HG02763 (cell line): ENCODE data around the gene VPS26A.
"Not testable (repeated sequence)": the region's sequence is repeated elsewhere in the genome, so short reads cannot be mapped to it uniquely, and the experiment has no call there.

ENCODE experiments used
- ATAC-seq: cut with Tn5 transposase; IDR thresholded peaks from one replicate; pipeline ENCODE4 v1.9.1; 2021; ENCODE audit warnings: mild to moderate bottlenecking, moderate library complexity; ENCODE audit not compliant: unreplicated experiment

The VPS26A gene

DNA sequence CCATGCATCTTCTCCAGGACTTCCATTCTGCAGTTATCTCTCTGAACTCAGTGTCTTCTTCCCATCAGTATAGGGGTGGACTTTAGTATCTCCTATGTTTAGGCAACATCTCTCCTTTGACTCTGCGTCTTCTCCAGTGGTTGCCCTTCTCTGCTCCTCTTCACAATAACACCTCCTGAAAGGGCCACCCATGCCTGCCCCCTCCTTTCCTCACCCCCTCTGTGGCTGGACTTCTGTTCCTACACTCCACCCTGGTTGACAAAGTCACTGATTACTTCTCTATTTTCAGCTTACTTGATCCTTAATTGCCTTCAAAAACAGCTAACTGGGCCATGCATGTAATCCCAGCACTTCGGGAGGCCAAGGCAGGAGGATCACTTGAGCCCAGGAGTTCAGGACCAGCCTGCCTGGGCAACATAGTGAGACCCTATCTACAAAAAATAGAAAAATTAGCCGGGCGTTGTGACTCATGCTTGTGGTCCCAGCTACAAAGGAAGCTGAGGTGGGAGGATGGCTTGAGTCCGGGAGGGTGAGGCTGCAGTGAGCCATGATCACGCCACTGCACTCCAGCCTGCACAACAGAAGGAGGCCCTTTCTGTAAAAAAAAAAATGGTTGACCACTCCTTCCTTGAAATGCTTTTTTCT lies 22.4 kb upstream of the VPS26A start:
- ATAC-seq, result no peak

DNA sequence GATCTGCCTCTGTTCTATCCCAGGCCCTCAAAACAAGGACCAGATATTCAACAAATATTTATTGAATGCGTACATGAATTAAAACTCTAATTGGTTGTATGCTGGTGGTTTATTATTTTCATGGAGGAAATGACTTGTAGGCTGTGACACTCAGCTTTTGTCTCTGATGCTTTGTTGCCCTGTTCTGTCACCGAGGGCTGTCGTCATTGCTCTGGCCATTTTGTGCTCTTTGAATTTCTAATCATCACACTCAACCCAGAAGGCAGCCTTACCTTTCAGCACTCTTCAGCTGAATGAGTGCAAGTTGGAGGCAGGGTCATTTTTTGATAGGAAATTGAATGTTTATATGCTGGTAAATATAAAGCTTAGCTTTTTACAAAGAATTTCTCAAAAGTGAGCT lies 21.5 kb upstream of the VPS26A start:
- no peak for ATAC-seq

GRCh38 chr10:69103784-69104183 lies 20.2 kb upstream of the VPS26A start:
- no peak for ATAC-seq

DNA sequence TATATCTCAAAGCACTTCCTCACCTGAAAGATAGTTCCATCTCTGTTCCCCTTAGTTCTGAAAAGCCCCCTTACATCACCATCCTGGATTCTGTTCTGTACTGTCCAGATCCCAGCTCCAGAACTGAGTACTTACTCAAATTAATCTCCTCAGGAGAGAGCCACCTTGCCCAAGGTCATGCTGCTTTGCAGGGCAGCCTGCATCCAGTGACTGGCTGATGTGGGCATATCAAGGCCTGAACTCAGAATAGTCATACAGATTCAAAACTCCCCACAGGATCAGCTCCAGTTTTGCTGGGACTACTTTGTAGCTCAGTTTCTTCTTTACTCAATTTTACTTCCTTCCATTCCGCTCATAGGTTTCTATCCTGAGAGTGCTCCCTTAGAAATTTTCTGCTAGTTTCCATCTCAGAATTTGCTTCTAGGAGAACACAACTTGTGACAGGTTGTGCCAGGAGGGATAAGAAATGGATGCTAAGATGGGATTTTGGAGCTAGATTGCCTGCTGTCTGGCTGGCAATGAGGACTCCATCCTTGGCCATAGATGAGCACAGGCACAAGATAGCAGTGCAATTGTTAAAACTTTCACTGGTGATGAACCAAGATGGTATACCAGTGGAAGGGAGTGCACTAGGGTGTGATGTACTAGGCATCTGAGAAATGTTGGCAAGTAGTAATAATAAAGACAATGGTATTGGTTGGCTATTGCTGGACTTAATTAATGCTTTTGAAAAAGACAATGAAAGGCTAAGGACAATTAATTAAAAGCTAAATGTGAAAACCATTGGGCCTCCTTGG lies 18.8 kb upstream of the VPS26A start:
- no peak for ATAC-seq

- no peak for ATAC-seq
Measured at GRCh38 chr10:69107176-69107490, 16.8 kb upstream of the VPS26A start.

GRCh38 chr10:69107699-69108098 lies 16.3 kb upstream of the VPS26A start:
- no peak for ATAC-seq

DNA sequence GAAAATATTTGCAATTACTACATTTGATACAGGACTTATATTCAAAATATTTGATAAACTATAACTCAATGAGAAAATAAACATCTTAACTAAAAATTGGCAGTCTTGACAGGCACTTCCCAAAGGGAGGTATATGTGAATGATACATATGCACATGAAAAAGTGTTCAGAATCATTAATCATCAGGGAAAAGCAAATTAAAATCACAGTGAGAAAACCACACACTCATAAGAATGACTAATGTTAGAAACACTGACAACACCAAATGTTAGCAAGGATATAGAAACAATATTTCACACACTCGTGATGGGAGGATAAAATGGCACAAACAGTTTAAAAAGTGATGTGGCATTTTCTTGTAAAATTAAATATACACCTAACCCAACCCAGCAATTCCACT lies 4.1 kb upstream of the VPS26A start:
- ATAC-seq, result no peak

- ATAC-seq, result peak; percentile 19
Measured at GRCh38 chr10:69123306-69123746, 652 bp upstream of the VPS26A start.

DNA sequence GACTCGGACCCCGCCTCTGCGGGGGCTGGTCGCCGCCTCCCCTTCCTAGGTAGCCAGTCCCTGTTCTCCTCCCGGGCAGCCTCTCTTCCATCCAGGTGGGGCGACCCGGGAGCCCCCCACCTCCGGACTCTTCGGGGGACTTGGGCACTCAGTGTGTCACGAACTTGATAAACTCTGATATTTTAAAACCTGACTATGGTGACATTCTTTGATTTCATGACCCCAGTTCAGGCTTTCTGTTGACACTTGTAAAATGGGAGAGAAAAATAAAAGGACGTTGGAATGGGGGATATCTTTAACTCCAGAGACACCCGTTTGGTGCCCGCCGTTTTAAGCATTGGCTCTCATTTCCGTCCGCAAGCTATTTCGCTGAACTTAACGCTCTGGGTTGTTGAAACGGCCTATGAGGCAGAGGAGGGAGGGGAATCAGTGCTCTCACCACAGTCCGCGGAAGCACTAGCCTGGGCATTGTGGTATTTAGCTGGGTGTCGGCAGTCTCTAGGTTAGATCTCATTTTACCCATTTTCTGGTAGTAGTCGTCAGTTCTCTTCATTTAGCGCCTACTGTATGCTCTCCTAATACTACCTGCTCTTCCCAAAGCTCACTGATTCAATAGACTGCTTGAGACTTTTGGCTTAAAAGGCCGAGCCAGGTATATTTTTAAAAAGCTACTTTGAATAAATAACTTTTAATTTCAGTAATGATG lies 738 bp downstream of the VPS26A start:
- ATAC-seq, result peak; percentile 22

GRCh38 chr10:69125554-69125953 lies 1.6 kb downstream of the VPS26A start:
- ATAC-seq, result no peak

DNA sequence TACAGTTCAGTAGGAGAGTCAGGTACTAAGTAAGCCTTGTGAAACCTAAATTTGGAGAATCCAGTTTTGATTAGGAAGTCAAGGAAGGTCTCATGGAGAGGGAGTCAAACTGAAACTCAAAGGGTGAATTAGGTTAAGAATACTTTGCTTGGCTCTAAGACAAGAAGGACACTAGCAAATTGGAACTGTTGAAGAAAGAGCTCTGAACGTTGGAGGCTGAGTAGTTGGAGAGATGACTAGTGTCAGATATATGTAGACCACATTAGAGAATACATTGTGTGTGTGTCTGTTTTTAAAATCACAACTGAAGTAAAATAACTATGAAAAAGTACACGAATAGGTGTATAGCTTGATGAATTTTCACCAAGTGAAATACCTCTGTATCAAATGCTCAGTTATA lies 6.3 kb downstream of the VPS26A start:
- no peak for ATAC-seq

DNA sequence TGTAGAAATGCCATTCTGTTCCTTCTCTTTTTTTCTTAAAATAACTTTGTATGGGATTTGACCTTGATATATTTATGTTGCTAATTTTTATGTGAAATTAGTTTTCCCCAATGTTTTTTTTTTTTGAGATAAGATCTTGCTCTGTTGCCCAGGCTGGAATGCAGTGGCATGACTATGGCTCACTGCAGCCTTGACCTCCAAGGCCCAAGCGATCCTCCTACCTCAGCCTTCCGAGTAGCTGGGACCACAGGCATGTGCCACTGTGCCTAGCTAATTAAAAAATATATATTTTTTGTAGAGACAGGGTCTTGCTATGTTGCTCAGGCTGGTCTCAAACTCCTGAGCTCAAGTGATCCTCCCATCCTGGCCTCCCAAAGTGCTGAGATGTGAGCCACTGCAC lies 16.0 kb downstream of the VPS26A start:
- no peak for ATAC-seq

- no peak for ATAC-seq
Measured at GRCh38 chr10:69141304-69141703, 17.3 kb downstream of the VPS26A start.

GRCh38 chr10:69142074-69142473 lies 18.1 kb downstream of the VPS26A start:
- ATAC-seq, result not testable (repeated sequence)

DNA sequence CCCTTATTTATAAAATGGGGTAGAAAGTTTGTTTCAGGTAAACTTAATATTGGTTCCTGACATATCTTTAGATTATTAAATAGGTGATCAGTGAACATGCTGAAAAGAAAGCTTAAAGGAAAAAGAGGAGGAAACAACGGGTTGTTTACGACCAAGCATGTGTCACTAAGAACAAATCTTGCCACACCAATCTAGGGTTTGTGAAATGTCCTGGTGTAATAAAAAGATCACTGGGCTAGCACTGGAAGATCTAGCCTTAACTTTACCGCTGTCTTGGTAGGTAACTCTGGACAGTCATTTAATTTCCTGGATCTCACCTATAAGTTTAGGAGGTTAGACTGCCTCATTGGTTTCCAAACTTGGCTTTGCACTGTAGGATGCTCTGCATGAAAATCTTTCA lies 19.0 kb downstream of the VPS26A start:
- no peak for ATAC-seq

- no peak for ATAC-seq
Measured at GRCh38 chr10:69145329-69145728, 21.4 kb downstream of the VPS26A start.

DNA sequence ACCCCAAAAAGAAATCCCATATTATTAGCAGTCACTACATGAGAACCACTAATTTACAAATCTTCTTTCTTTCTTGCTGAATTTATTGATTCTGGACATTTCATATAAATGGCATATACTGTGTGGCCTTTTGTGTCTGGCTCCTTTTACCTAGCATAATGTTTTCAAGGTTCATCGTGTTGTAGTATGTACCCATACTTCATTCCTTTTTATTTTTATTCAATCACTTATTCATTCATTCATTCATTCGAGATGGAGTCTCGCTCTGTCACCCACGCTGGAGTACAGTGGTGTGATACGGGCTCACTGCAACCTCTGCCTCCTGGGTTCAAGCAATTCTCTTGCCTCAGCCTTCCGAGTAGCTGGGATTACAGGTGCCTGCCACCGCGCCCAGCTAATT lies 21.9 kb downstream of the VPS26A start:
- ATAC-seq, result no peak

DNA sequence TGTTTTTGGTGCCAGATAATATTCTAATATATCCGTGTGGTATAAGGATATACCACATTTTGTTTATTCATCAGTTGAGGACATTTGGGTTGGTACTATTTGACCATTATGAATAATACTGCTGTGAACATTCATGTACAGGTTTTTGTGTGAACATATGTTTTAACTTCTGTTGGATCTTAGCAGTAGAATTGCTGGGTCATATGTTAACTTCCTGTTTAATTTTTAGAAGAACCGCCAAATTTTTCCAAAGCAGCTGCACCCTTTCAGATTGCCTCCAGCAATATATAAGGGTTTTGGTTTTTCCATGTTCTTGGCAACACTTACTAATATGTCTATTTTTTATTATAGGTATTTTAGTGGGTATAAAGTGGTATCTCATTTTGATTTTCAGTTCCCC lies 22.8 kb downstream of the VPS26A start:
- no peak for ATAC-seq

- ATAC-seq, result no peak
Measured at GRCh38 chr10:69151984-69152383, 28.0 kb downstream of the VPS26A start.

GRCh38 chr10:69153227-69153626 lies 29.2 kb downstream of the VPS26A start:
- ATAC-seq, result no peak

- ATAC-seq, result no peak
Measured at GRCh38 chr10:69160809-69161241, 36.8 kb downstream of the VPS26A start.

DNA sequence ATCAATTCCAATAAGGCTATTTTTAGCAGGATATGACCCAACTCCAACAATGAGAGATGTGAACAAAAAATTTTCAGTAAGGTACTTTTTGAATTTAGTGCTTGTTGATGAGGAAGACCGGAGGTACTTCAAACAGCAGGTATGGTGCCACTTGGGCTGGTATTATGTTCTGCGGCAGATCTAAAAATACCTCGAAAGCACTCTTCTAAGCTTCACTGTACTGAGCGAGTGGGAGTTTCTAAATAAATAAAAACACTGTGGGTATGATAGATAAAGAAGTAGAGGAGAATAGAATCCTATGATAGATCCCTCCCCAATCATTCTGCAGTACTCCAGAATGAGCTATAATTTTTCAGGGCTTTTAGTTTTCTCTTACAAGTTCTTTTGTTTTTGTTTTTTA lies 44.5 kb downstream of the VPS26A start:
- no peak for ATAC-seq
